NCI-H1048 (cell line): Measurements from ENCODE around the gene GALNS.
"Not testable (repeated sequence)": the region's sequence is repeated elsewhere in the genome, so short reads cannot be mapped to it uniquely, and the experiment has no call there.

Experiments
- DNase-seq: peaks from one replicate; lab custom pipeline; 2025; lab: John Stamatoyannopoulos, UW

The GALNS gene

DNA sequence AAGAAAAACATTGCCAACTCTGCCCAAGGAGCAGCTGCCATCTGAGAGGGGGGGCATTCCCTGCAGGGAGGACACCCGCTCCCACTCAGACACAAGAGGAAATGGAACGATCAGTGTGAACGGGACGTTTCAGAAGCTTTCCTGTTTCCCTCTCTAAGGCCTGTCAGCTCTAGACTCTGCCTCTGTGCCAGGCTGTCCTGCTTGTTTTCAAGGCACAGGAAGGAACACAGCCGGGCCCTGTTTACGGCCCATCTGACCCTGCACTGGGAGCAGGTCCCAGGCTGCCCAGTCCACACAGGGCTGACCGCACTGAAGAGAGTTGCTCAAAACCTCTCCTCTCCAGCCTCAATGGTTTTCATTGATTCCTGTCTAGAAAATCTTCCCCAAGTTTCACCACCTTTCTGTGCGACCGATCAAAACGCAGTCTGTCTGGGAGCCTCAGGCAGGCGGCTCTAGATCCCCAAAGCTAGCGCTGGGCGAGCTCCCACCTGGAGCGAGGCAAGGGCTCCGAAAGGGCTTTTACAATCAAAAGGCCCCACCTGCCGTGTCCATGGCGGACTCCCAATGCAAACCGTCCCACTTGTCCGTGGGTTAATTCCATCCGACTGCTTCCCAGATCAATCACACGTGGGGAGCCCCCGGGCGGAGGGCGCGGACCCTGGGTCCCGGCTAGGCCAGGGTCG is 73.2 kb downstream of the GALNS start:
- no peak for DNase-seq

DNA sequence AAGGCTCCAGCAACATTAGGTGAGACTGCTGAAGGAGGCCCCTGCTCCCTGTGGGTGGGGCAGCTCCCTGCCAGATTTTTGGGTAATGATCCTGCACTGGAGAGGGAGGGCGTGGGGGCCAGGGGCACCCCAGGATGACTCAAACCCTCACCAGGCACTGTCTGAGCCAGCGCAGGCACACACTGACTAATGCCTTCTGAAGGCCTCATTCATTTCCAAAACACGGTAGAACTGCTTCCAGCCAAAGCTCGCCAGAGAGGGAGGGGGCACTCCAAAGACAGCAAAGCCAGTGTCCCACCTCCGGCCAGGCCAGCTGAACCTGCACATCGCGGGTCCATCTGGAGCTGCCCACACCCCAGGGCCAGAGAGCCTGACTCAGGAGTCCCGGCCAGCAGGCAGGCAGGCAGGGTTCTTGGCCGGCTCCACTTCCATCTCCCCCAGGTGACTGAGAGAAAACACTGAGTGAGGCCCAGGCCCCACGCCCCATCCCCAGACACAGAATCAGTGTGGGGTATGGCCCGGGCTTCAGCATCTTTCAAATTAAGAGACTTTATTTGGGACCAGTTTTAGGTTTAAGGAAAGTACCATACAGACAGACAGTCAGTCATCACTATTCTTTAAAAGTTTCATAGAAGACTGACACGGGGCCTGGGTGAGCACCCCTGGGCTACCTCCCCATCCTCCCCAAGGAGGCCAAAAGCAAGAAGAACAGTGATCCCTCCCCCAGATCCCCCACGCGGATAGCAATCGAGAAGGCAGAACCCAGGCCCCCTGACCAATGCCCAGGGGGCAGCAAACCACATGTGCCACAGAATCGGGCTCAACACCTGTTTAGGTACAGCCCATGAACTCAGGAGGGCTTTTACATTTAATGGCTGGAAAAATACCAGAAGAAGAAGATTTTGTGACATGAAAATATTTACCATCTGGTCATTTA is 74.0 kb downstream of the GALNS start:
- DNase-seq: no peak

DNA sequence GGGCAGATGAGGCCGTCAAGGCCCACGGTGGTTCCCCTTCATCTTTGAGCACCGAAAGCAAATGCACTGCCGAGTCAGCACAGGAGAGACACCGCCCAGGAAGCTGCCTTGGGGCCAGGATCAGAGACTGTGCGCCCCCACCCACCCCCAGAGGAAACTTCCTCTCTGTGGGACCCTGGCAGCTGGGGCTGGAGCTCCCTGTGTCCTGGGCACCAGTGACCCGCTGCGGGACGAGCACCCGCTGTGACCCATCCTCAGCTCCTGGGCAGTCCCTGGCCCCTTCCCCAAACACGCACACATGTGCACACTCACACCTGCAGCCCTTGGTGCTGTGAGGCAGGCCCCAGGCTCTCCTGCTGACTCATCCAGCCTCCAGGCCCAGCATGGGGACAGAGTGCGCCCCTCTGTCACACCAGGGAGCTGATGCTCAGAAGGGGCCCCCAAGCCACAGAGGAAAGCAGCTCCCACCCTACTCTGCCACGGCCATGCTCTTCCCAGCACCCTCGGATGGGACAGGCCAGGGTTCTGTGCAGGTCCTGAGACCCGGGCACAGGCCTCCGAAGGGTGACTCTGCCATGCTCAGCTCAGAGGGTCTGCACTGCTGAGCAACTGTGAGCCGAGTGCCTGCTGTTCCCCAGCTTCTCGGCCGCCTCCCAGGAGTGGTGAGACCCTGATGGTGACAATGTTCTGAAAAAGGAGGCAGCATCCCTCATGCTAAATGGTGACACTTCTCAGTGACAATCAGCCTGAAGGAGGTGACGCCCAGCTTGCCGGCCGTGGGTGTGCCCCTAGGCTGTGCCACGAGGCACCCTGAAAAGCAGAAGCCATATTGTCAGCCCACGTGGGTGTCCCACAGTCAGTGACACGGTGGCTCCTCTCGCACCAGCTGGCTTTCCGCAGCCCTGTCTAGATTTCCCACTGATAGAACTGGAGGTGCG is 75.3 kb downstream of the GALNS start:
- no peak for DNase-seq

DNA sequence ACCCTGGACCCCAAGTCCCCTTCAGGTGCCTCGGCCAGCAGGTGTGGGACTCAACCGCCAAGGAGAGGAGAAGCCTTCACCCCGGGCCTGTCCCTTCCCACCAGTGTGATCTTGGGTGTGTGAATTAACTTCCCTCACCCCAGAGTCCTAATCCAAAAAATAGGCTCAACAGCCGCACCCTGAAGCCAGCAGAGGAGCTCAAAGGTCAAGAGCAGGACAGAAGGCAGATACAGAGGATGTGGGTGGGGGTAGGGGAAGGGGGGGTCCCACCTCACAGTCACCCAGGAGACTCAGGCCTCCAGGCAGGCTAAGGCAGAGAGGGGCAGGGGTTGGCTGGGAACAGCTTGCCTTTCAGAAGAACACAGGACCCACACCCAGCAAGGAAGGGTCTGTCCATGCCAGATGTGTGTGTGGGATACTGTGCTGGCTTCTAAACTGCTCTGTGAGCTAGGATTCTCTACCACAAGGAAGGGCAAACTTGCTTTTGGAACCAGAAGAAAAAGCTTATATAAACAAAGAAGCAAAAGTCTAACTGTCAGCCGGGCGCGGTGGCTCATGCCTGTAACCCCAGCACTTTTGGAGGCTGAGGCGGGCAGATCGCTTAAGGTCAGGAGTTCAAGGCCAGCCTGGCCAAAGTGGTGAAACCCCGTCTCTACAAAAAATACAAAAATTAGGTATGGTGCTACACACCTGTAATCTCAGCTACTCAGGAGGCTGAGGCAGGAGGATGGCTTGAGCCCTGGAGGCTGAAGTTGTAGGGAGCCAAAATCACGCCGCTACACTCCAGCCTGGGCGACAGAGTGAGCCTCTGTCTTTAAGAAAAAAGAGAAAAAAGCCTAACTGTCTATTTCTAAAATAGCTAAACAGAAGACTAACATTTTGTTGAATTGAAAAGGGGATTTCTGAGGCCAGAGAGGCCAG is 76.3 kb downstream of the GALNS start:
- DNase-seq: no peak

GRCh38 chr16:88779406-88780141 is 77.2 kb downstream of the GALNS start:
- DNase-seq: no peak

DNA sequence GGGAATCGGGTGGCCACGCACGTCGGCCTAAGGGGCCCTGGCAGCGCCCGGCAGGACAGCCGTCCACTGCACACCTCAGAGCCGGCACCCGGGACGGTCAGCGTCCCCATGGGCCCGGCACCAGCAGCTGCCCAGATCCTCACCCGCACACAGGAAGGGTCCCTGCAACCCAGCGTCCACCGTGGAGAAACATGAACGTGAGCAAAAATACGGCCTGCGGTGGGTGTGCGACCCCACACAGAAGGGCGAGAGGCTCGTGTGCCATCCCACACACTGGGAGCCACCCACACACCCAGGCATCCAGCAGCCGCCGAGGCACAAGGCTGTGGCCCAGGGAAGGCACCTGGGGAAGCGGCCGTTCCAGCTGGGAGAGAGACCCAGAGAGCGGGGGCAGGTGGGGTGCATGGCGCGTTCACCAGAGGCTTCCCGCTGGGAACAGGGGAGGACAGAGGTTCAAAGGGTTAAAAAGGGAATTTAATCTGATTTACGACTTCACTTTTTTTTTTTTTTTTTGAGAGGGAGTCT is 78.1 kb downstream of the GALNS start:
- DNase-seq: no peak

GRCh38 chr16:88778271-88778525 is 78.5 kb downstream of the GALNS start:
- DNase-seq: no peak

GRCh38 chr16:88777471-88778270 is 79.1 kb downstream of the GALNS start:
- no peak for DNase-seq

GRCh38 chr16:88775825-88776224 is 80.9 kb downstream of the GALNS start:
- DNase-seq: no peak

DNA sequence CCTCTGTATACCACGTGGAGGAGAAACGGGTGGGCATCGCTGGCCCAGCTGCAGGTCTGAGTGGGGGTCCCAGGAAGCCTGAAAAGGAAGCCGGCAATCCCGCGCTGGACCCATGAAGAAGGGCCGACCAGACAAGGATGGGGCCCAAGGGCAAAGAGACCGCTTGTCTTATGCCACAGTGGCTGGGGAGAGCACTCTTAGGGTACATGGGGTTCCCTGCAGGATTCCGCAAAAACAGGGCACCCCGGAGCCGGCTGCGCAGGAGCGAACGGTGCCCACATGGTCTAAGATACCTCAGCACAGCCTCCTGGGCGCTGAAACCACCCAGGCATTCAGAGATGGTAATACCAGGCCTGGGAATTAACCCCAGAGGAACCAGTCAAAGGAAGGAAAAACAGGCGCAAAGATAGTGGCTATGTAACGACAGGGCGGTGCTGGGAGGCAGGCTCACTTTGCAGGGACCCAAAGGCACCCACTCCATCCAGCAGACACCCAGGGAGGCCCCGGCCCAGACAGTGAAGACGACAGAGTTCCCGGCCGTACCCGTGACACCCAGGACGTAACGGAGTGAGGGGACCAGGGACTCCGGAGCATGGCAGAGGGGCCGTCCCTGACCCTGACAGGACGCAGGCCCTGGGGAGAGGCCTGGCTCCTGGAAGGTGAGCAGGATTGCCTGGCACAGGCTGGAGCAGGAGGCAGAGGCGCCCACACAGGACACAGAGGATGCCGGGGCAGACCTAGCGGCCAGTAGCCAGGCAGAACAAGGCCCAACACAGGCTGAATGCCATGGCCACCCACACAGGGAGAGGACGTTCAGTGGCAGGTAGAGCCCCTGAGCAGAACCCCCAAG is 82.0 kb downstream of the GALNS start:
- DNase-seq: no peak

DNA sequence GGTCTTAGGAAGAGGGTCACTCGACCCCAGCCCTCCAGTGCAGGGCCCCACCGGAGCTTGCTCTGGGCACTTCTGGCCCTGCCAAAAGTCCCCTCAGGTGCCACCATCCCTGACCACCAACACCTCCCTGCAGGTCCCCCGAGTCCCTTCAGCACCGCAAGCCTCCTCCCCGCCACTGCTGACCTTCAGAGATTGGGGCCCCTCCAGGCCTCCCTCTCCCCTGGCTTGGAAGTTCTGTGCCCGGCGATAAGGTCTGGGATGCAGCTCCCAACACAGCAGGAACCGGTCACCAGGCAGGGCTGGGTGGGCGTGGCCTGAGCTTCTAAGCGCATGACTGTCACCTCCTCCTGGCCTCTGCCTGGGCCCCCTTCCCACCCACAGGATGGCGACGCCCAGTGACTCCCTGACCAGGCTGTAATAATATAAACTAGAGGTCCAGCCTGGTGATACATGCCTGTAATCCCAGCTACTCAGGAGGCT is 82.9 kb downstream of the GALNS start:
- no peak for DNase-seq

DNA sequence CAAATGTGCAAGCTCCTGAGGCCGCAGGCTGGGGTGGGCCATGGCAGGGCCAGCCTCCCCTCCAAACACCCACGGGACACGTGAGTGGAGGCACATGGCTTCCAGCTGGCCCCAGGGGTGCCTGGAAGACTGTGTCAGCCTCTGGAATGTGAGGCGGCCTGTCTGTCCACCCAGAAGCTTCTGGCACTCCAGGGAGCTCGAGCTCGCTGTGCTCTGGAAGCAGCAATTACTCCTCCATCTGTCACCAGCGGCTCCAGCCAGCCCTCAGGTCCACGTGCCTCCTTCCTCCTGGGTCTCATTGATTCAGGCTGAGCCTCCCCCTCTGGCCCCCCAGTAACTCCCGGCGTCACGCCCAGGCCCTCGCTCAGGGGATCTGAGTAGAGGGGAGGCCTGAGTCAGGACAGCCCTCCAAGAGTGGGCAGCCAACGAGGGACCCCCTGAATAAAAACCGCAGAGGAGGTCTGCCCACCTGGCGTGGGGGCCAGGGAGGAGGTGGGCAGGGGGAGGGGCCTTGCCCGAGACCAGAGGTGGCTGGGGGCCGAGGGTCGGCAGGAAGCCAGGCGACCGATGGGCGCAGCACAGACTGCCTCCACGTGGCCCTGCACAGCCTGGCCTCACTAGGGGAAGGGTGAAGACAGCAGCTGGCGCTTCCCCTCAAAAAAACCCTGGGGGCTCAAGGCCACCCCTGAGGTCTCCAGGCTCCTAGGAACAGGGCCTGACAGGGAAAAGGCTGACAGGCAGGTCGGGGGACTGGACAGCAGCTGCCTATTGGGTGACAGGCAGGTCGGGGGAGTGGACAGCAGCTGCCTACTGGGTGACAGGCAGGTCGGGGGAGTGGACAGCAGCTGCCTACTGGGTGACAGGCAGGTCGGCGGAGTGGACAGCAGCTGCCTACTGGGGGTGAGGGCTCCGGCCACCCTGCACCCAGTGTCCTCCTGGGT is 83.6 kb downstream of the GALNS start:
- no peak for DNase-seq

- DNase-seq: not testable (repeated sequence)
Measured at GRCh38 chr16:88771781-88772180, 85.0 kb downstream of the GALNS start.

GRCh38 chr16:88771294-88771772 is 85.4 kb downstream of the GALNS start:
- DNase-seq: no peak

DNA sequence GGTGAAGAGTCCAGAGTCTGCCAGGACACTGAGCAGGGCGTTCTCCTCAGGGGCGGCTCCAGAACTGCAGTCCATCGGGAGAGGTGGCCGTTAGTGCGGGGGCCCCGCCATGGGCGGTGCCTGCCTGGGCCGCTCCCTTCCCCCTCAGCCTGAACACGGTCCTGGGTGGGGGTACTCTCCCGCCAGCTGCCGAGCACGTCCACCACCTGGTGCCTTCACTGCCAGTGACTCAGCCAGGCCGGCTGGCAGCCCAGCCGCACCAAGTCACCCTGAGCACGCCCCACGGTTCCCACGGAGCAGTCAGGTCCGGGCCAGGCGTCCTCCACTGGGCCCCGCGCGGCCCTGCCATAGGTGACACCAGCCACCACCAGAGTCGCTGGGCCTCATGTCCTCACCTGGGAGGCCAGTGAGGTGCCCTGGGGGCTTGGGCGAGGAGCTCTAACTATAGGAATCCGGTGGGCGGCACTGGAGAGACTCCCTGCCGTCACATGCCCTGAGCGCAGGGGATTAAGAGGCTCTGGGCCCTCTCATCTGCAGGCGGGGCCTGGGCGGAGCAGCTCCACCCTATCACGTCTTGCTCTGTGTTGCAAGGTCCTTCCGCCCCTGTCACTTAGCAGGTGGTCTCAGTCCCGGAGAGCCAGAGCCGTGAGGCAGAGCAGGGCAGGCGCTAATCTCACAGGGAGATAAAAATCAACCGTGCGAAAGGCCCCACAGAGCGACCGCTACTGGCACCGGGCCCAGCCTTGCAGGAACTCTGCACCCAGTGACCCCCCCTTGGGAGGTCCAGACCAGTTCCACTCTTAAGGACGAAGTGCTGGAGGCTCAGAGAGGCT is 86.1 kb downstream of the GALNS start:
- DNase-seq: no peak
